B cell (primary cell): ENCODE measurements around the gene CYP4F3. TPM values are rescaled to one million over a fixed set of nuclear protein-coding genes. Genes with fewer than 3 reads are reported as not detected.
"Not testable (repeated sequence)": the region's sequence is repeated elsewhere in the genome, so short reads cannot be mapped to it uniquely, and the experiment has no call there.

Experiments
- ATAC-seq: fragments of 200-7000 bp; cut with Tn5 transposase; one replicate; pipeline ENCODE4 v1.10.0; 2021; ENCODE audit warnings: low read depth, mild to moderate bottlenecking, moderate number of reproducible peaks, moderate library complexity
- CTCF ChIA-PET: fragments of 350-600 bp; sonication (Branson Sonifier 250); formaldehyde crosslinking; loops from one replicate; lab custom pipeline; 2021; ENCODE audit warnings: antibody characterized with exemption, inconsistent platforms; lab: Charles Lee
- POLR2A ChIA-PET: fragments of 350-600 bp; sonication (Branson Sonifier 250); formaldehyde crosslinking; loops from one replicate; lab custom pipeline; 2021; ENCODE audit warnings: antibody characterized with exemption; lab: Charles Lee
- DNase-seq: peaks from one replicate; pipeline ENCODE4 v3.0.0; 2013
- H2AFZ ChIP-seq: 2 replicates; pipeline ENCODE4 v1.6.1; 2012; ENCODE audit warnings: mild to moderate bottlenecking, low read depth, low read length; ENCODE audit not compliant: insufficient read depth, poor library complexity, severe bottlenecking
- H3K27ac ChIP-seq, 2 donors: 1 replicate in 1 of 2; 2 replicates in 1 of 2; pipeline ENCODE4 v1.5.1; 2012 to 2013; ENCODE audit warnings: low read length in 2 of 2, mild to moderate bottlenecking in 2 of 2, moderate library complexity in 1 of 2
- H3K27me3 ChIP-seq, 4 experiments: fragments of 200-600 bp in 1 of 4; sonication (generic) in 1 of 4; replicated peaks in 1 of 4; 1 replicate in 2 of 4; 2 replicates in 2 of 4; pipeline versions ENCODE4 v1.6.1 to v1.7.0; 2013 to 2016; ENCODE audit warnings: low read length in 3 of 4, mild to moderate bottlenecking in 2 of 4, mixed read lengths in 1 of 4, moderate library complexity in 1 of 4; ENCODE audit not compliant: insufficient read depth in 4 of 4, control insufficient read depth in 3 of 4; ENCODE audit errors: control extremely low read depth in 1 of 4
- H3K36me3 ChIP-seq, 2 experiments: replicated peaks in 1 of 2; 1 replicate in 1 of 2; 2 replicates in 1 of 2; pipeline versions ENCODE4 v1.6.1 to v1.7.1; 2013; ENCODE audit warnings: low read length in 1 of 2; ENCODE audit not compliant: insufficient read depth in 2 of 2, control insufficient read depth in 1 of 2; ENCODE audit errors: control extremely low read depth in 1 of 2, extremely low read depth in 1 of 2
- H3K4me1 ChIP-seq, 2 donors: fragments of 200-600 bp in 1 of 2; sonication (generic) in 1 of 2; 1 replicate in 1 of 2; 2 replicates in 1 of 2; pipeline versions ENCODE4 v1.5.1 to v1.6.1; 2013 to 2017; ENCODE audit warnings: low read length in 2 of 2; ENCODE audit not compliant: control insufficient read depth in 2 of 2, insufficient read depth in 2 of 2
- H3K4me2 ChIP-seq: replicated peaks from 2 replicates; pipeline ENCODE3; 2012; ENCODE audit warnings: mild to moderate bottlenecking, low read depth, low read length; ENCODE audit not compliant: poor library complexity, severe bottlenecking
- H3K4me3 ChIP-seq, 5 experiments: fragments of 200-600 bp in 1 of 5; sonication (generic) in 1 of 5; 1 replicate in 3 of 5; 2 replicates in 2 of 5; pipeline versions ENCODE4 v1.5.1 to v1.7.0; 2011 to 2016; ENCODE audit warnings: low read length in 4 of 5, mild to moderate bottlenecking in 4 of 5, low read depth in 2 of 5, control low read depth in 1 of 5, moderate library complexity in 1 of 5; ENCODE audit not compliant: insufficient read depth in 1 of 5; ENCODE audit errors: control extremely low read depth in 1 of 5, extremely low read depth in 1 of 5
- H3K79me2 ChIP-seq: fragments of 200-600 bp; sonication (generic); one replicate; pipeline ENCODE4 v1.6.0; 2016; ENCODE audit warnings: low read length; ENCODE audit not compliant: control insufficient read depth, insufficient read depth
- H3K9ac ChIP-seq: fragments of 200-600 bp; sonication (generic); 2 replicates; pipeline ENCODE4 v1.6.1; 2017; ENCODE audit warnings: mild to moderate bottlenecking, low read length, moderate library complexity
- H3K9me3 ChIP-seq, 3 donors: one replicate each; pipeline versions ENCODE4 v1.6.1 to v1.7.1; 2013; ENCODE audit warnings: low read length in 2 of 3; ENCODE audit not compliant: control insufficient read depth in 2 of 3, insufficient read depth in 1 of 3; ENCODE audit errors: control extremely low read depth in 1 of 3
- H4K20me1 ChIP-seq: 2 replicates; pipeline ENCODE4 v1.6.0; 2012; ENCODE audit warnings: mild to moderate bottlenecking, low read length; ENCODE audit not compliant: insufficient read depth, control insufficient read depth, poor library complexity, severe bottlenecking
- H3K27ac Mint-ChIP-seq: one replicate; pipeline ENCODE4 v1.8.0; 2021; ENCODE audit warnings: mixed read lengths
- H3K27me3 Mint-ChIP-seq: one replicate; pipeline ENCODE4 v1.8.0; 2021; ENCODE audit warnings: mixed read lengths
- H3K4me1 Mint-ChIP-seq: one replicate; pipeline ENCODE4 v1.8.0; 2021; ENCODE audit warnings: mixed read lengths
- H3K4me3 Mint-ChIP-seq: one replicate; pipeline ENCODE4 v1.8.0; 2021; ENCODE audit warnings: mixed read lengths
- H3K9me3 Mint-ChIP-seq: one replicate; pipeline ENCODE4 v1.8.0; 2022; ENCODE audit warnings: mixed read lengths; ENCODE audit not compliant: insufficient read depth
- WGBS: methylation state at CpG from one replicate; pipeline ENCODE4 v1.1.5; 2013; ENCODE audit warnings: missing lambda C conversion rate; ENCODE audit not compliant: insufficient coverage; 5-methylcytosine and 5-hydroxymethylcytosine counted together
- intact Hi-C: fragments of 100-400 bp; cut with micrococcal nuclease; formaldehyde crosslinking; loops from one replicate; pipeline ENCODE4 v1.10.0; 2022
- polyA plus RNA-seq: library from polyadenylated mRNA; depleted of rRNA; stranded (reverse); fragments of >200 nt; gene quantifications from 2 replicates; pipeline ENCODE4 v1.2.3, GENCODE V29; 2012
- total RNA-seq, 2 donors: library from RNA; stranded (reverse); fragments of 120-200 nt in 1 of 2; gene quantifications; 1 replicate in 1 of 2; 2 replicates in 1 of 2; pipeline versions ENCODE4 v1.2.3 to v1.2.4, GENCODE V29; 2013 to 2022

Gene CYP4F3
- total and polyA plus RNA-seq, 2 donors (not counting 1 experiment from before 2014, with no cell fraction given), result not detected

GRCh38 chr19:15592506-15592905, 48.2 kb upstream of the CYP4F3 start:
- H3K79me2 ChIP-seq, ATAC-seq, intact Hi-C loops, H3K27ac ChIP-seq, H2AFZ ChIP-seq, H3K36me3 ChIP-seq, DNase-seq, H3K9me3 Mint-ChIP-seq, H3K27me3 ChIP-seq, POLR2A ChIA-PET, CTCF ChIA-PET, H3K9me3 ChIP-seq, H3K4me2 ChIP-seq, H3K4me1 ChIP-seq, H3K4me1 Mint-ChIP-seq, H3K4me3 ChIP-seq, H3K27ac Mint-ChIP-seq, H3K4me3 Mint-ChIP-seq, H3K9ac ChIP-seq, H4K20me1 ChIP-seq: not testable (repeated sequence)
- peaks cover 49% of the 10 kb centered on the region for H3K27me3 Mint-ChIP-seq
- no CpG with 5 or more reads among the region's 5 CpGs for WGBS

GRCh38 chr19:15593766-15594165, 46.9 kb upstream of the CYP4F3 start:
- H3K27me3 ChIP-seq, H3K36me3 ChIP-seq, ATAC-seq, H3K9me3 Mint-ChIP-seq, H3K4me1 ChIP-seq, H3K27ac Mint-ChIP-seq, POLR2A ChIA-PET, H3K79me2 ChIP-seq, H2AFZ ChIP-seq, DNase-seq, intact Hi-C loops, H3K9ac ChIP-seq, H3K4me3 Mint-ChIP-seq, H3K27ac ChIP-seq, H3K4me1 Mint-ChIP-seq, H3K9me3 ChIP-seq, H3K4me2 ChIP-seq, H4K20me1 ChIP-seq, CTCF ChIA-PET, H3K4me3 ChIP-seq: not testable (repeated sequence)
- WGBS, result no CpG with 5 or more reads among the region's 4 CpGs
- H3K27me3 Mint-ChIP-seq, result peaks cover 45% of the 10 kb centered on the region
